Raji (cell line): ENCODE measurements around the gene FHIT.

Experiments used
- POLR2A ChIP-seq: IDR thresholded peaks from 2 replicates; pipeline ENCODE4 v1.6.1; 2011; ENCODE audit warnings: low read depth, low read length, control low read depth; ENCODE audit not compliant: insufficient read depth

Gene FHIT

GRCh38 chr3:60698117-60698516 is 553.1 kb downstream of the FHIT start:
- TF ChIP-seq POLR2A, result no peak

- TF ChIP-seq POLR2A, result no peak
Measured at GRCh38 chr3:60697132-60697531, 554.1 kb downstream of the FHIT start.

GRCh38 chr3:60696428-60697125 is 554.7 kb downstream of the FHIT start:
- TF ChIP-seq POLR2A, result no peak

DNA sequence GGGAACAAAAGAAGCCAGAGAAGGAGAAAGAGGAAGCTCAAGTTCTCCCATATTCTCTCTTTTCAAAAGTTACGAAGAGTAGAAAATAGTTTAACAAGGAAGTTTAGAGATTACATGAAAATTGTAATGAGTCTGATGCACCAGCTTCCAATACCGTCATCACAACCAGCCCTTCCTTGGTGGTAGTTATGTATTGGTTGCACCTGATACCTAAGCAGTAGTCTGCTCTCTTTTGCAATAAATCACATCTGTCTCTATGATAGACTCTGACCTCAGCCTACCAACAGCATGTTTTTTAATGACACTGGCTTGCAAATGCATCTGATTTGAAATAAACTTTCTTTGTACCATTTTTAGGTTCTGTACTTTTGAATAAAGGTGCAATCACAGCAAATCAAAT is 575.8 kb downstream of the FHIT start:
- TF ChIP-seq POLR2A, result no peak

DNA sequence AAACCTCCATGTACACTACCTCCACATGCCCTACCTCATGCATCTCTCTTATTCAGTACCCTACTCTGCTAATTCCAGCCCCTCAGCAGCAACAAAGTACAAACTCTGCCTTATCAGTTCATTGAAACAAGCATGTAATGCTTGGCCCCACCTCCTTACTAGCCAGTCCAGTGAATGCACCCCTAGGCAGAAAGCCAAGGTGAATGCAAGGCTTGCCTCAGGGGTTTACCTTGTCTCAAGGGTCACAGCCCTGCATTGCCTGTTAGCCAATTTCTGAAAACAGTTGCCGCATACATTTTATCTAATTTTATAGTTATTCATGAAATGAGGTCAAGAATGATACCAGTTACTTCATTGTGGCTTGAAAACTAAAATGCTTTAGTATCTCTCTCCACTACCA is 576.4 kb downstream of the FHIT start:
- no peak for TF ChIP-seq POLR2A

- no peak for TF ChIP-seq POLR2A
Measured at GRCh38 chr3:60673123-60673522, 578.1 kb downstream of the FHIT start.

GRCh38 chr3:60669636-60670035 is 581.6 kb downstream of the FHIT start:
- TF ChIP-seq POLR2A, result no peak

DNA sequence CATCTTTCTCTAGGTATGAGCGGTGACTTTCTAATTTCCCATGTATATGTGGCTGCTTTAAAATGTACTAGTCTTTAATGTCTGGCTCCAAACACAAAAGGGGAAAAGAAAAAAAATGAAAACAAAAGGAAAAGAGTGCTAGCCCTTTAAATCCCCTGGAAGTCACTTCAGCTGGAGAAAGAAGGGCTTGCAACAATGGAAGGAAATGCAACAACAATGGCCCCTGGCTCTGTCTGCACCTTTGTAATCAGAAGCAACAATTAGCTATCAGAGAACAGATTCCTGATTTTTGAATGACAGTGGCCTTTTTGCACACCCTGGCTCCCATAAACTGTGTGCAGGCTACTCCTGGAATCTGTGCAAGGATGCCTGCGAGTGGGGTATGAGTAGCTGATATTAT is 591.2 kb downstream of the FHIT start:
- TF ChIP-seq POLR2A, result no peak

GRCh38 chr3:60659098-60659497 is 592.2 kb downstream of the FHIT start:
- no peak for TF ChIP-seq POLR2A

DNA sequence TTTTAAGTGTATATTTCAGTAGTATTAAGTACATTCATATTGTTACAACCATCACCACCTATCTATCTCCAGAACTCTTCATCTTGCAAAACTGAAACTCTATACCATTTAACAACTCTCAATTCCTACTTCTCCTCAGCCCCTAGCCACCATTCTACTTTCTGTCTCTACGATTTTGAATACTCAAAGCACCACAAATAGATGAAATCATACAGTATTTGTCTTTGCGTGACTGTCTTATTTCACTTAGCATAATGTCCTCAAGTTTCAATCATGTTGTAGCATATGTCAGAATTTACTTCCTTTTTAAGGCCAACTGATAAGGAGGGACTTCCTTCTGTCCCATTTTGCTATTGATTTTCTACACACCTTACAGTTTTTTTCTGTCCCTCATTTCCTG is 593.3 kb downstream of the FHIT start:
- no peak for TF ChIP-seq POLR2A

GRCh38 chr3:60652829-60653228 is 598.4 kb downstream of the FHIT start:
- no peak for TF ChIP-seq POLR2A

DNA sequence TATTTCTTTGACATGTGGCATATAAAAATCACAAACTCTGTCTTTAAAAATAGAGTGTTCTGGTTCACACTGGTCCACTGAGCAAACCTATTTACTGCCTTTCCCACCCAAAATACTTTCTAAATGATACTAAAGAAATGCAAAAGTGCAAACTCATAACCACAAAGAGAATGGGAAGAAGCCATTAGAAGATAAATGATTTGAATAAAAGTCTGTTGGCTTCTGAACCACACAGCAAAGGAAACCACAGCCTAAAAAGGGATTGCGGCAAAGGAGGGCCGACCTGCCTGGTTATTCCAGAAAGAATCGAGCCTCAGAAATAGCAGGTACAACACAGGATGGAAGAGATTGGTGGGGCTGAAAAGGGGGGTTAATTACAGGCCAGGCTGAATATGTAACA is 599.5 kb downstream of the FHIT start:
- TF ChIP-seq POLR2A, result no peak

- no peak for TF ChIP-seq POLR2A
Measured at GRCh38 chr3:60650171-60650570, 601.1 kb downstream of the FHIT start.

DNA sequence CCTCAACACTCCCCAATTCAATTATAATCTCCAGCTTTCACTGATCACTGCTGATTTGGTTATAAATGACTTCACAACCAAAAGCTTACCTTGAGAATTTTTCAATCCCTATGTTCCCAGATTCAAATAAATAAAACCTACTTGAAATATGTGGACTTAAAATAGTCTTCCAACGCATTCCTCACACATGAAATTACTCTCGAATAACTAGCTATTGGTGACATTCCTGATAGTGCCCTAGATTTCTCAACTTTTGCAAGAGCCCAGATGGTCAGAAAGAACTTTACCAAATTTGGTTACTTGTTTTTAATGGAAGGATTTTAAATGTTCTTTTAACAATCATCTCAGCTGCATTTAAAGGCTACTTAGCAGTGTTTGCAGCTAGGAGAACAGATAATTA is 605.5 kb downstream of the FHIT start:
- no peak for TF ChIP-seq POLR2A

- no peak for TF ChIP-seq POLR2A
Measured at GRCh38 chr3:60643831-60644230, 607.4 kb downstream of the FHIT start.

- TF ChIP-seq POLR2A, result no peak
Measured at GRCh38 chr3:60641354-60641753, 609.9 kb downstream of the FHIT start.

DNA sequence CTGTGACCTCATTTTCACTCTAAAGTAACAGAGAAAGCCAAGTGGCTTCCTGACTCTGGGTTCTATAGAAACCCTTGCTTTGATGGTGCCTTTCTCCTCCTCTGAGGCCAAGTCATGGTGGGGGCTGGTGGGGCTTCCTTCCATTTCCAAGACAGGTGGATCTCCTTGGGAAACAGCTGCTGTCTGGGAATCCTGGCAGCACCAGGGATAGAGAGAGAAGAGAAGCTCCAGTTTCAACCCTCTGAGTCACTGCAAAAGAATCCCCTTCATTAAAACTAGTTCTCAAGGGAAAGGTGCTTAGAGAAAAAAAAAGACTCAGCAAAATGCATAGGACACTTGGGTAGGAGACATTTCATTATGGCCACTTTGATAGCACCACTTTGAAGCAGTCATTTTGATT is 614.4 kb downstream of the FHIT start:
- TF ChIP-seq POLR2A, result no peak
